GM06990 (cell line): ENCODE data around the gene ARL13B.

Experiments used
- DNase-seq: peaks from one replicate; pipeline ENCODE4 v3.0.0-alpha.2; 2011; ENCODE audit not compliant: insufficient read length; ENCODE audit errors: extremely low read depth
- H3K27me3 ChIP-seq: replicated peaks from 2 replicates; pipeline ENCODE4 v1.6.0; 2011; ENCODE audit warnings: low read length; ENCODE audit not compliant: control insufficient read depth, insufficient read depth
- H3K36me3 ChIP-seq: 2 replicates; pipeline ENCODE4 v1.5.1; 2011; ENCODE audit warnings: low read length; ENCODE audit not compliant: control insufficient read depth, insufficient read depth
- H3K4me3 ChIP-seq: replicated peaks from 2 replicates; pipeline ENCODE4 v1.5.1; 2011; ENCODE audit warnings: low read depth, mild to moderate bottlenecking, control low read depth, low read length
- TF ChIP-seq, protein P1 (sequence below): IDR thresholded peaks from 2 replicates; pipeline ENCODE4 v1.5.1; 2011; ENCODE audit warnings: low read length, control low read depth, mild to moderate bottlenecking, inconsistent platforms; ENCODE audit not compliant: insufficient read depth, poor library complexity, severe bottlenecking

Gene ARL13B

DNA sequence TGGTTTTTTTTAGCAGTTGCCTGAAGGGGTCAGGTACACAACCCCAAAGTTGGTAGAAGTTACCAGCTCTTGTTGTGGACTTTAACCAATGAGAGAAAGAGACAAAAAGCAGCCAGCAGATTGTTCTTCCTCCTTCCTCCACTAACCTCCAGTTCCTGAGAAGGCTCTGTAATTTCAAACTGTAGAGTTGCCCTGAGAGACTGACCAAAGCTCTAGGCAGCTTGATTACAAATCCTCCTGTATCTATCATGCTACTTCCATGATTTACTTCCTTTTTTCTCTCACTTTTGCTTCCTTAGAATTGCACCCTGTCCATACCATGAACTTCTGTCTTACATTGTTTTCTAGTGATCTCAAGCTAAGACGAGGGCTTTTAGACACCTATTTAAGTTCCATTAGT lies 112.1 kb downstream of the ARL13B start:
- TF ChIP-seq, protein P1, sequence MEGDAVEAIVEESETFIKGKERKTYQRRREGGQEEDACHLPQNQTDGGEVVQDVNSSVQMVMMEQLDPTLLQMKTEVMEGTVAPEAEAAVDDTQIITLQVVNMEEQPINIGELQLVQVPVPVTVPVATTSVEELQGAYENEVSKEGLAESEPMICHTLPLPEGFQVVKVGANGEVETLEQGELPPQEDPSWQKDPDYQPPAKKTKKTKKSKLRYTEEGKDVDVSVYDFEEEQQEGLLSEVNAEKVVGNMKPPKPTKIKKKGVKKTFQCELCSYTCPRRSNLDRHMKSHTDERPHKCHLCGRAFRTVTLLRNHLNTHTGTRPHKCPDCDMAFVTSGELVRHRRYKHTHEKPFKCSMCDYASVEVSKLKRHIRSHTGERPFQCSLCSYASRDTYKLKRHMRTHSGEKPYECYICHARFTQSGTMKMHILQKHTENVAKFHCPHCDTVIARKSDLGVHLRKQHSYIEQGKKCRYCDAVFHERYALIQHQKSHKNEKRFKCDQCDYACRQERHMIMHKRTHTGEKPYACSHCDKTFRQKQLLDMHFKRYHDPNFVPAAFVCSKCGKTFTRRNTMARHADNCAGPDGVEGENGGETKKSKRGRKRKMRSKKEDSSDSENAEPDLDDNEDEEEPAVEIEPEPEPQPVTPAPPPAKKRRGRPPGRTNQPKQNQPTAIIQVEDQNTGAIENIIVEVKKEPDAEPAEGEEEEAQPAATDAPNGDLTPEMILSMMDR, result no peak
- no peaks in the 10 kb centered on the region for H3K27me3 ChIP-seq
- H3K4me3 ChIP-seq, result no peak overlapping the region
- no peak for DNase-seq
- peaks cover 6% of the 10 kb centered on the region for H3K36me3 ChIP-seq

DNA sequence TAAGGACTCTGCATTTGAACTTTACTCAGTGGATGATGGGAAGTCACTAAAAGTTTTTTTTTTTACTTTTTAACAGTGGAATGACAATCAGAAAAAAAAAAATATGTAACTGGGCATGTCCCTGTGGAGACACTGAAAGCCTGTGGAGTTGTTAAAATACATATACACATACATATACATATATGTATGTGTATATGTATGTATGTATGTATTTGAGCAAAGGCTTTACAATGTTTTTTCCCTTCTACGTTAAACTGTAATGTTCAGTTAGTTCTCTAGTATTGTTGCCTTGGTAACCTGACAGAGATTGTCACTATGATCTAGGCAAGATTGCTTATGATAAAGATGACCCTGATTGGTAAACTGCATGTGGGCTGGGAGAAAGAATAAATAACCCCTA lies 113.2 kb downstream of the ARL13B start:
- Histone ChIP-seq H3K36me3 (peaks cover 6% of the 10 kb centered on the region), H3K27me3 (no peaks in the 10 kb centered on the region), H3K4me3 (no peak overlapping the region)
- no peak for DNase-seq
- TF ChIP-seq, protein P1, result no peak

DNA sequence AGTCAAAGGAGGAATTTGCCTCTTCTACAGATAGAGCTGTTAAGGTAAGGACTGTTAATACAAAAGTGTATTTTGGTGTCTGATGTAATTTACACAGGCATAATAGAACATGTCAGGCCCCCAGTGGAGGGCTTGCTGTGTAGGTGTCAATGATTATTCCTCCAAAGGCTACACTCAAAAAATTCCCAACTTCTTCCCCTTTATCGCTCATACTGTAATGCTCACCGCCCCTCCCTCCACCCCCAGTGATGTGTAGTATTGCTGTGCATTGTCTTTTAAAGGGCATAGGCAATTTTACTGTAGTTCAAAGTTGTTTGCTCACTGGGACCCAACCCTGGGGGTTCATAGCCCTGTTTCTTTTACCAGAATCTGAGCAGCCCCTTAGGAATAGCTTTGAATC lies 115.2 kb downstream of the ARL13B start:
- H3K36me3 ChIP-seq, result peaks cover 2% of the 10 kb centered on the region
- no peak for DNase-seq
- TF ChIP-seq, protein P1, result no peak
- H3K27me3 ChIP-seq, result no peaks in the 10 kb centered on the region
- H3K4me3 ChIP-seq, result no peak overlapping the region

DNA sequence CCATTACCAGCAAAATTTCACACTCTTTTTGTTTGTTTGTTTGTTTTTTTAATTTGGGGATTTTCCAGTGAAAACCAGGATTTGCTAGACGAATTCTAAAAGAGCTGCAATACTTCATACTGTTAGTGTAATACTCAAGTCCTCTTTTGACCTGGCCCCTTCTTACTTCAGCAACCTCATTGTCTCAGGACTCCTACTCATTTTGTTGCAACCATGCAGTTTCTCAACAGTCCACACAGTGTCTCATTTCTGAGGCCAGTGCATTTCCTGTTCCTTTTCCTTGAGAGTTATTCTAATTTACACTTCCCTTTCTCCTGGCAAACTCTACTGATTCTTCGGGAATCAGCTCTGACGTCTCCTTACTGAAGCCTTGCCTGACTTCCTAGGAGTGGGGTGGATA lies 118.5 kb downstream of the ARL13B start:
- Histone ChIP-seq H3K4me3 (no peak overlapping the region), H3K27me3 (no peaks in the 10 kb centered on the region), H3K36me3 (peaks cover 2% of the 10 kb centered on the region)
- TF ChIP-seq, protein P1, result no peak
- no peak for DNase-seq

DNA sequence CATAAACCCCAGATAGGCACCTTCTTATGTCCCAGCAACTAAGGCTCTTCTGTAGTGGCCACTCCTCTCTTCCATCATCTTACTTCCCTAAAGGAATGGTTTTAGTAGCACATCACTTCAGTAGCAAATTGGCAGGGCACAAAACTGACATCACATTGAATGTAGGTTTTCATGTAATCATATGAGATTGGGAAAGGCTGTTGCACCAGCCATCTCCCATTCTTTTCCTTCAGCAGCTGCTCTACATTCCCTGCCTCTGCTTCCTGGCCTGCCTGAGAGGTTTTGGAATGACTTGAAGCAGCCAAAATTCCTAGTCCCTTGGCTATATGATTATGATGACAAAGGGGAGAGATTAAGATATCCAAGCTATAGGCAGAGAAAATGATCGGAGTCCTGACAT lies 119.4 kb downstream of the ARL13B start:
- H3K4me3 ChIP-seq, result no peak overlapping the region
- H3K27me3 ChIP-seq, result no peaks in the 10 kb centered on the region
- TF ChIP-seq, protein P1, result no peak
- peaks cover 2% of the 10 kb centered on the region for H3K36me3 ChIP-seq
- DNase-seq, result no peak

DNA sequence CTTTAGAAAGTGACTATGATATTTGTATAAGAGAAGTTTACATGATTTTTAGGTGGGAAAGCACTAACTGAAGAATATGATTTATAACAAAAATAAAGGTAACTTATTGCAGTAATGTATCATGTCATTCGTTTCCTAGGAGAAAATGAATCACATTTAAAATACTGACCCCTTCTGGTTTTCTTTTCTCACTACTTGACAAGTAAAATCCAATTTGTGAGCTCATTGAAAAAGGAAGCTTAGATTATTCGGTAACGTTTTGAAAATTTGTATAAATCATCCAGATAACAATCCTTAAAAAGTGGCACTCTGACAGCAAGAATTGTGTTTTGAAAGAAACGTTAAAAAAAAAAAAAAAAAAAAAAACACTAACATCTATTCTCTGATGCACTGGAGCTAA lies 121.9 kb downstream of the ARL13B start:
- Histone ChIP-seq H3K27me3 (no peaks in the 10 kb centered on the region), H3K4me3 (no peak overlapping the region), H3K36me3 (no peaks in the 10 kb centered on the region; the same call in none of the 2 replicates)
- TF ChIP-seq, protein P1, result peak; percentile 13
- DNase-seq, result no peak
